HEK293 (cell line): ENCODE measurements around the gene OGFOD2.

Source experiments
- CTCF ChIP-seq: fragments of 450-650 bp; formaldehyde crosslinking; IDR thresholded peaks from 2 replicates; pipeline ENCODE4 v1.5.1; 2016; ENCODE audit warnings: missing biosample characterization, missing genetic modification characterization
- ZBTB10 ChIP-seq: fragments of 450-650 bp; formaldehyde crosslinking; IDR thresholded peaks from 2 replicates; pipeline ENCODE4 v1.5.1; 2016; ENCODE audit warnings: missing biosample characterization, missing genetic modification characterization

- TF ChIP-seq CTCF (0 out of 2 replicates have a peak, but pooled peaks have one; percentile 21), ZBTB10 (tag by site-specific recombination) (no peak)
Measured at GRCh38 chr12:122989225-122989839, 14.3 kb downstream of the OGFOD2 start.
